ENCODE measurements around the gene CHAD. TPM values are rescaled to one million over a fixed set of nuclear protein-coding genes. Genes with fewer than 3 reads are reported as not detected.
"Not testable (repeated sequence)": the region's sequence is repeated elsewhere in the genome, so short reads cannot be mapped to it uniquely, and the experiment has no call there.

CHAD gene
- total and polyA plus RNA-seq, 3 experiments from 2014 or later, result not detected

GRCh38 chr17:50475362-50475761 is 6.7 kb upstream of the CHAD start:
- Histone ChIP-seq H3K4me1 (ENCODE audit: insufficient read depth, low read length) (peaks cover 16% of the 10 kb centered on the region), H3K4me3 (ENCODE audit: low read length) (no peak overlapping the region), H3K9me3 (ENCODE audit: low read length) (no peaks in the 10 kb centered on the region), H3K27ac (ENCODE audit: low read depth, low read length) (no peak overlapping the region), H3K36me3 (ENCODE audit: insufficient read depth, low read length) (peaks cover 2% of the 10 kb centered on the region), H3K27me3 (ENCODE audit: insufficient read depth, low read length, poor library complexity, severe bottlenecking) (no peaks in the 10 kb centered on the region)
- Mint-ChIP-seq H3K27ac (peak overlapping the region in 2 of 8 donors; percentile 26 to 38), H3K27me3 (peaks cover 0 to 3% of the 10 kb centered on the region in 2 donors), H3K9me3 (no peaks in the 10 kb centered on the region), H3K36me3 (peaks cover 0 to 21% (median 6%) of the 10 kb centered on the region in 3 donors), H3K4me1 (peaks cover 14 to 20% (median 19%) of the 10 kb centered on the region in 3 donors), H3K4me3 (no peak overlapping the region)
- CTCF ChIA-PET, result interaction anchor here (1.7 kb wide), 1 partner anchor 78 kb away, joined by 9 read pairs; the partner anchor contains the start of gene LRRC59
- DNase-seq, result no peak
- POLR2A ChIA-PET, result no interaction called here

- Mint-ChIP-seq H3K4me1 (peaks cover 6 to 13% (median 10%) of the 10 kb centered on the region in 3 donors), H3K4me3 (no peak overlapping the region), H3K27ac (peak overlapping the region in 2 of 8 donors; percentile 3 to 42), H3K27me3 (peaks cover 0 to 6% of the 10 kb centered on the region in 2 donors), H3K36me3 (peaks cover 0 to 19% (median 6%) of the 10 kb centered on the region in 3 donors), H3K9me3 (no peaks in the 10 kb centered on the region)
- no peak for DNase-seq
- Histone ChIP-seq H3K27ac (ENCODE audit: low read depth, low read length) (no peak overlapping the region), H3K36me3 (ENCODE audit: insufficient read depth, low read length) (no peaks in the 10 kb centered on the region), H3K4me3 (ENCODE audit: low read length) (no peak overlapping the region), H3K9me3 (ENCODE audit: low read length) (no peaks in the 10 kb centered on the region), H3K4me1 (ENCODE audit: insufficient read depth, low read length) (peaks cover 8% of the 10 kb centered on the region), H3K27me3 (ENCODE audit: insufficient read depth, low read length, poor library complexity, severe bottlenecking) (peaks cover 4% of the 10 kb centered on the region)
- ChIA-PET CTCF (interaction anchor here (0.7 to 1.7 kb wide), 2 partner anchors 77 to 112 kb away, joined by 3 to 9 read pairs; partner anchors contain the start of gene LRRC59), POLR2A (no interaction called here)
Observed at GRCh38 chr17:50474523-50474922, 5.8 kb upstream of the CHAD start.

- Mint-ChIP-seq H3K9me3 (no peaks in the 10 kb centered on the region), H3K27me3 (peaks cover 0 to 6% of the 10 kb centered on the region in 2 donors), H3K4me3 (no peak overlapping the region), H3K36me3 (peaks cover 0 to 15% (median 6%) of the 10 kb centered on the region in 3 donors), H3K27ac (no peak overlapping the region), H3K4me1 (peaks cover 5 to 10% (median 6%) of the 10 kb centered on the region in 3 donors)
- H3K4me3 ChIP-seq (ENCODE audit: low read length), result no peak overlapping the region
- H3K36me3 ChIP-seq (ENCODE audit: insufficient read depth, low read length), result no peaks in the 10 kb centered on the region
- H3K9me3 ChIP-seq (ENCODE audit: low read length), result no peaks in the 10 kb centered on the region
- no peak overlapping the region for H3K27ac ChIP-seq (ENCODE audit: low read depth, low read length)
- peaks cover 10% of the 10 kb centered on the region for H3K27me3 ChIP-seq (ENCODE audit: insufficient read depth, low read length, poor library complexity, severe bottlenecking)
- CTCF ChIA-PET, result interaction anchor here (0.7 to 1.5 kb wide), 2 partner anchors 10 to 112 kb away, joined by 3 to 4 read pairs; no protein-coding TSS in a partner anchor
- peaks cover 7% of the 10 kb centered on the region for H3K4me1 ChIP-seq (ENCODE audit: insufficient read depth, low read length)
- no peak for DNase-seq
- POLR2A ChIA-PET, result no interaction called here
Observed at GRCh38 chr17:50473901-50474300, 5.2 kb upstream of the CHAD start.

GRCh38 chr17:50472761-50473161 is 4.1 kb upstream of the CHAD start:
- DNase-seq; H3K4me1 ChIP-seq (ENCODE audit: insufficient read depth, low read length); H3K36me3 ChIP-seq (ENCODE audit: insufficient read depth, low read length); H3K4me3 Mint-ChIP-seq; H3K9me3 ChIP-seq (ENCODE audit: low read length); POLR2A ChIA-PET; H3K9me3 Mint-ChIP-seq; H3K27ac Mint-ChIP-seq; H3K4me3 ChIP-seq (ENCODE audit: low read length); H3K27ac ChIP-seq (ENCODE audit: low read depth, low read length): not testable (repeated sequence)
- Mint-ChIP-seq H3K36me3 (peaks cover 0 to 15% (median 6%) of the 10 kb centered on the region in 3 donors), H3K27me3 (peaks cover 9 to 13% of the 10 kb centered on the region in 2 donors), H3K4me1 (peaks cover 0 to 10% (median 4%) of the 10 kb centered on the region in 3 donors)
- H3K27me3 ChIP-seq (ENCODE audit: insufficient read depth, low read length, poor library complexity, severe bottlenecking), result peaks cover 11% of the 10 kb centered on the region
- CTCF ChIA-PET, result interaction anchor here (0.8 to 1.5 kb wide), 3 partner anchors 9 to 154 kb away, joined by 3 to 4 read pairs (median 3); no protein-coding TSS in a partner anchor

GRCh38 chr17:50472286-50472685 is 3.6 kb upstream of the CHAD start:
- Mint-ChIP-seq H3K27ac (no peak overlapping the region), H3K4me3 (no peak overlapping the region), H3K9me3 (no peaks in the 10 kb centered on the region), H3K4me1 (peaks cover 0 to 14% (median 7%) of the 10 kb centered on the region in 3 donors), H3K36me3 (peaks cover 0 to 15% (median 6%) of the 10 kb centered on the region in 3 donors), H3K27me3 (peaks cover 12 to 16% of the 10 kb centered on the region in 2 donors)
- CTCF ChIA-PET, result interaction anchor here (0.8 to 1.5 kb wide), 3 partner anchors 10 to 154 kb away, joined by 3 to 4 read pairs (median 3); no protein-coding TSS in a partner anchor
- H3K4me3 ChIP-seq (ENCODE audit: low read length), result no peak overlapping the region
- peaks cover 11% of the 10 kb centered on the region for H3K27me3 ChIP-seq (ENCODE audit: insufficient read depth, low read length, poor library complexity, severe bottlenecking)
- H3K27ac ChIP-seq (ENCODE audit: low read depth, low read length), result no peak overlapping the region
- no peaks in the 10 kb centered on the region for H3K9me3 ChIP-seq (ENCODE audit: low read length)
- H3K4me1 ChIP-seq (ENCODE audit: insufficient read depth, low read length), result no peaks in the 10 kb centered on the region
- no peaks in the 10 kb centered on the region for H3K36me3 ChIP-seq (ENCODE audit: insufficient read depth, low read length)
- DNase-seq, result no peak
- POLR2A ChIA-PET, result no interaction called here

- peaks cover 11% of the 10 kb centered on the region for H3K27me3 ChIP-seq (ENCODE audit: insufficient read depth, low read length, poor library complexity, severe bottlenecking)
- POLR2A ChIA-PET, result no interaction called here
Observed at GRCh38 chr17:50471009-50471905, 2.6 kb upstream of the CHAD start.

GRCh38 chr17:50470426-50470825 is 1.7 kb upstream of the CHAD start:
- Histone ChIP-seq H3K4me1 (ENCODE audit: insufficient read depth, low read length) (no peaks in the 10 kb centered on the region), H3K36me3 (ENCODE audit: insufficient read depth, low read length) (no peaks in the 10 kb centered on the region), H3K9me3 (ENCODE audit: low read length) (no peaks in the 10 kb centered on the region), H3K27me3 (ENCODE audit: insufficient read depth, low read length, poor library complexity, severe bottlenecking) (peaks cover 11% of the 10 kb centered on the region), H3K4me3 (ENCODE audit: low read length) (no peak overlapping the region), H3K27ac (ENCODE audit: low read depth, low read length) (no peak overlapping the region)
- DNase-seq, result no peak
- Mint-ChIP-seq H3K4me1 (peaks cover 7 to 28% (median 12%) of the 10 kb centered on the region in 3 donors), H3K27ac (peak overlapping the region in 1 of 8 donors; percentile 32), H3K9me3 (no peaks in the 10 kb centered on the region), H3K4me3 (no peak overlapping the region), H3K36me3 (peaks cover 0 to 15% (median 6%) of the 10 kb centered on the region in 3 donors), H3K27me3 (peaks cover 18 to 20% of the 10 kb centered on the region in 2 donors)
- ChIA-PET CTCF (interaction anchor here (0.5 kb wide), 1 partner anchor 61 kb away, joined by 4 read pairs; no protein-coding TSS in a partner anchor), POLR2A (no interaction called here)

More at GRCh38 chr17:50471009-50471905, 2.6 kb upstream of the CHAD start:
- H3K9me3 Mint-ChIP-seq, result no peaks in the 10 kb centered on the region
- DNase-seq, result no peak
- H3K4me3 Mint-ChIP-seq, result no peak overlapping the region
- Histone ChIP-seq H3K9me3 (ENCODE audit: low read length) (no peaks in the 10 kb centered on the region), H3K36me3 (ENCODE audit: insufficient read depth, low read length) (no peaks in the 10 kb centered on the region), H3K4me1 (ENCODE audit: insufficient read depth, low read length) (no peaks in the 10 kb centered on the region), H3K27ac (ENCODE audit: low read depth, low read length) (no peak overlapping the region), H3K4me3 (ENCODE audit: low read length) (no peak overlapping the region)
- H3K36me3 Mint-ChIP-seq, result peaks cover 0 to 15% (median 6%) of the 10 kb centered on the region in 3 donors
- no peak overlapping the region for H3K27ac Mint-ChIP-seq
- CTCF ChIA-PET, result interaction anchor here (0.5 kb wide), 1 partner anchor 62 kb away, joined by 4 read pairs; no protein-coding TSS in a partner anchor
- peaks cover 5 to 24% (median 12%) of the 10 kb centered on the region in 3 donors for H3K4me1 Mint-ChIP-seq
- peaks cover 16 to 18% of the 10 kb centered on the region in 2 donors for H3K27me3 Mint-ChIP-seq
